ENCODE measurements around the gene CRTC2.
A peak's percentile ranks its signal among the peaks of the same experiment; 100 is the strongest.

DNA sequence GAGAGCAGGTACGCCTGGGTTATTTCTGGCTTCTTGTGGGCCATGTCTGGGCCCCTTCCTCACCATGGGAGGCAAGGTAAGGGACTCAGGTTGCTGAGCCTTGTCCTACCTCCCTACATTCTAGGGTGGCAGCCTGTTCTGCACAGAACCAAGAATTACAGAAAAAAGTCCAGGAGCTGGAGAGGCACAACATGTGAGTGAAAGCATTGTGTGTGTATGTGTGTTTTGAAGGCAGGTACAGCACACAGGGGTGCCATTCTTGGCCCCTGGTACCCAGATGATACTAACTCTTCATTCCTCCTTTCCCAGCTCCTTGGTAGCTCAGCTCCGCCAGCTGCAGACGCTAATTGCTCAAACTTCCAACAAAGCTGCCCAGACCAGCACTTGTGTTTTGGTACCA lies 14.7 kb upstream of the CRTC2 start:
- TF ChIP-seq POLR2AphosphoS5 (IDR thresholded peaks at IDR 0.05; ENCODE audit: low read depth, low read length) = peak; percentile 50; the same call in 1 of the 2 replicates
- TF ChIP-seq, protein P1, sequence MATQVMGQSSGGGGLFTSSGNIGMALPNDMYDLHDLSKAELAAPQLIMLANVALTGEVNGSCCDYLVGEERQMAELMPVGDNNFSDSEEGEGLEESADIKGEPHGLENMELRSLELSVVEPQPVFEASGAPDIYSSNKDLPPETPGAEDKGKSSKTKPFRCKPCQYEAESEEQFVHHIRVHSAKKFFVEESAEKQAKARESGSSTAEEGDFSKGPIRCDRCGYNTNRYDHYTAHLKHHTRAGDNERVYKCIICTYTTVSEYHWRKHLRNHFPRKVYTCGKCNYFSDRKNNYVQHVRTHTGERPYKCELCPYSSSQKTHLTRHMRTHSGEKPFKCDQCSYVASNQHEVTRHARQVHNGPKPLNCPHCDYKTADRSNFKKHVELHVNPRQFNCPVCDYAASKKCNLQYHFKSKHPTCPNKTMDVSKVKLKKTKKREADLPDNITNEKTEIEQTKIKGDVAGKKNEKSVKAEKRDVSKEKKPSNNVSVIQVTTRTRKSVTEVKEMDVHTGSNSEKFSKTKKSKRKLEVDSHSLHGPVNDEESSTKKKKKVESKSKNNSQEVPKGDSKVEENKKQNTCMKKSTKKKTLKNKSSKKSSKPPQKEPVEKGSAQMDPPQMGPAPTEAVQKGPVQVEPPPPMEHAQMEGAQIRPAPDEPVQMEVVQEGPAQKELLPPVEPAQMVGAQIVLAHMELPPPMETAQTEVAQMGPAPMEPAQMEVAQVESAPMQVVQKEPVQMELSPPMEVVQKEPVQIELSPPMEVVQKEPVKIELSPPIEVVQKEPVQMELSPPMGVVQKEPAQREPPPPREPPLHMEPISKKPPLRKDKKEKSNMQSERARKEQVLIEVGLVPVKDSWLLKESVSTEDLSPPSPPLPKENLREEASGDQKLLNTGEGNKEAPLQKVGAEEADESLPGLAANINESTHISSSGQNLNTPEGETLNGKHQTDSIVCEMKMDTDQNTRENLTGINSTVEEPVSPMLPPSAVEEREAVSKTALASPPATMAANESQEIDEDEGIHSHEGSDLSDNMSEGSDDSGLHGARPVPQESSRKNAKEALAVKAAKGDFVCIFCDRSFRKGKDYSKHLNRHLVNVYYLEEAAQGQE (IDR thresholded peaks at IDR 0.05; ENCODE audit: insufficient read depth in 1 of 2, low read depth in 2 of 2, low read length in 2 of 2) = no peak
- no peak for TF ChIP-seq TAF1 (IDR thresholded peaks at IDR 0.05; ENCODE audit: borderline replicate concordance, insufficient read depth, low read length)
- TF ChIP-seq SIN3A (IDR thresholded peaks at IDR 0.05; ENCODE audit: borderline replicate concordance, insufficient read depth, low read length) = no peak
